Measurements from ENCODE around the gene CSPG5. TPM values are rescaled to one million over a fixed set of nuclear protein-coding genes. Genes with fewer than 3 reads are reported as not detected.

CSPG5 gene
- total RNA-seq, 4 donors from 2014 or later, result 1.3 to 1.7 TPM; not detected in 2

- TF ChIP-seq POLR2A (IDR thresholded peaks at IDR 0.05) (no peak), CTCF (IDR thresholded peaks at IDR 0.05) (no peak)
- Histone ChIP-seq H3K36me3 (peaks cover 0 to 53% (median 0%) of the 10 kb centered on the region in 3 donors), H3K4me1 (no peaks in the 10 kb centered on the region), H3K4me3 (no peak overlapping the region), H3K27ac (no peak overlapping the region), H3K9me3 (no peaks in the 10 kb centered on the region), H3K27me3 (no peaks in the 10 kb centered on the region)
- DNase-seq, result no peak
Measured at GRCh38 chr3:47613722-47614121, 35.1 kb upstream of the CSPG5 start.

DNA sequence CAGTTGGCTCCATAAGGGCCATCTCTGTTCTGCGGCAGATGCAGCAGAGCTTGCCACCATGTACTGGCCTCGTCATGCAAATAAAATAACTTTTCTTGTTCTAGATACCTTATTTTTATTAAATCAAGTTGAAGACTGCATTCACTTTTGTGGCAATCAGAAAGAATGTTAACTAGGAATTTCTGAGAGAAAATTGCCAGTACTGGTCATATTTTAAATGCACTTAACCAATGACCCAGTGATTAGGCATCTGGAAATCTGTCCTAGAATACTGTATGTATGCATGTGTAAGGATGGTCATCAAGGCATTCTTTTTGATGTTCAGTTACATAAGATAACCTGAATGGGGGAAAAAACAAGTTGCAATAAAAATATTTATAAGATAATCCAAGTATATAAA, 34.2 kb upstream of the CSPG5 start:
- Histone ChIP-seq H3K36me3 (peaks cover 0 to 53% (median 0%) of the 10 kb centered on the region in 3 donors), H3K27ac (no peak overlapping the region), H3K27me3 (no peaks in the 10 kb centered on the region), H3K9me3 (no peaks in the 10 kb centered on the region), H3K4me1 (no peaks in the 10 kb centered on the region), H3K4me3 (no peak overlapping the region)
- DNase-seq, result no peak
- TF ChIP-seq POLR2A (IDR thresholded peaks at IDR 0.05), result no peak
- TF ChIP-seq CTCF (IDR thresholded peaks at IDR 0.05), result no peak

GRCh38 chr3:47612178-47612577, 33.5 kb upstream of the CSPG5 start:
- Histone ChIP-seq H3K4me3 (no peak overlapping the region), H3K4me1 (no peaks in the 10 kb centered on the region), H3K9me3 (no peaks in the 10 kb centered on the region), H3K27ac (no peak overlapping the region), H3K36me3 (peaks cover 0 to 52% (median 0%) of the 10 kb centered on the region in 3 donors), H3K27me3 (no peaks in the 10 kb centered on the region)
- no peak for DNase-seq
- TF ChIP-seq CTCF (IDR thresholded peaks at IDR 0.05), result no peak
- TF ChIP-seq POLR2A (IDR thresholded peaks at IDR 0.05), result no peak

DNA sequence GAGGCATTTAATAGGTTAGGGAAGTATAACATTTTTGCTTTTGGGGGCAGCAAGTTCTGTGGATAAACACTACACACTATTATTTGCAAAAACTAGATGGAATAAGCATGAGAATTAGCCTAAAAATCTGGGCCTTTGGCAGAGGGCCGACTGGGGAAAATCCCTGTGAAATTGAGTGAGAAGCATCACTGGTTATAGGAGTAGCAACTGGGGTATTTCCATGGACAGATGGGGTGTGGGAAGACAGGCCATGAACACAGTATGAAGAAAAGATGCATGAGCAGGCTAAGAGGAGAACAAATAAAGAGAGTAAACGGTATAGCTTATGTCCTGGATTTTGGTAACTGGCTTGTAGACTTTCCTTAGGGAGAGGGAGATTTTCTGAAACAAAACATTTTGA, 32.9 kb upstream of the CSPG5 start:
- no peak overlapping the region for H3K27ac ChIP-seq
- no peaks in the 10 kb centered on the region for H3K9me3 ChIP-seq
- peaks cover 0 to 50% (median 0%) of the 10 kb centered on the region in 3 donors for H3K36me3 ChIP-seq
- no peak for TF ChIP-seq CTCF (IDR thresholded peaks at IDR 0.05)
- TF ChIP-seq POLR2A (IDR thresholded peaks at IDR 0.05), result no peak
- DNase-seq, result no peak
- H3K4me1 ChIP-seq, result no peaks in the 10 kb centered on the region
- H3K4me3 ChIP-seq, result no peak overlapping the region
- no peaks in the 10 kb centered on the region for H3K27me3 ChIP-seq

DNA sequence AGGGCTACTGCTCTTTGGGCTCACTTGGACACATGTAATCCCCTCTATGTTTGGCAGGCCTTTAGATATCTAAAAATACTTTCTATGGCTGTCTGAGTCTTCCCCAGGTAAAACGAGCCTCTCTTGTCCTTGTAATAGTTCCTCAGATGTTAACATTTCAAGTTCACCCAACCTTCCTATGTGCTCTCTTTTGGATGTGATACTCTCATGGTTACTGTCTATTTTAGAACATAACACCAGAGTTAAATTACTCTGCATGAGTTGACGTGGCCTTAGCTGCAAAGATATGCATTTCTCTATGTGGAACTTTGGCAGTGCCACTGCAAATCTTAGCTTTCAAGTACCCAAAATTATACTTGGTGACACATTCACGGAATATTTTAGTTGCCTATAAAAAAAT, 31.9 kb upstream of the CSPG5 start:
- H3K4me1 ChIP-seq, result no peaks in the 10 kb centered on the region
- no peaks in the 10 kb centered on the region for H3K27me3 ChIP-seq
- no peak overlapping the region for H3K4me3 ChIP-seq
- DNase-seq, result no peak
- H3K9me3 ChIP-seq, result no peaks in the 10 kb centered on the region
- H3K27ac ChIP-seq, result no peak overlapping the region
- TF ChIP-seq CTCF (IDR thresholded peaks at IDR 0.05) (no peak), POLR2A (IDR thresholded peaks at IDR 0.05) (no peak)
- H3K36me3 ChIP-seq, result peaks cover 0 to 50% (median 0%) of the 10 kb centered on the region in 3 donors

DNA sequence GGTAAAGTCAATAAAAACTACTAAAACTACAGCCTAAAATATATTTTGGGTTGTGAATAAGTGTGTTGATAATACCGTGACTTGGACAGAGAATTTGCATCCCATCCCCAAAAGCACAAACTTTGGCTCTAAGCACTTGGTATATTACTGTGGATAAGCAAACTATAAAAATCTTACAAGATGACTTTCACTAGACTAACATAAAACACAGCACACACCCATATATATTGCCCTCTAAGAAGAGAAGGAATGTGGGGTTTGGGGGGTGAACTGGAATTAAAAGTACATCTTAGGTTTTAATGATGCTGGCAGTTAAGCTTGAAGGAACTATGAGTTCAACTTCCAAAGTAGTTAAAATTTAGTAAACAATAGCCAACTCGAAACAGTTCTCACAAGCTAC, 28.7 kb upstream of the CSPG5 start:
- H3K4me3 ChIP-seq, result no peak overlapping the region
- TF ChIP-seq CTCF (IDR thresholded peaks at IDR 0.05), result no peak
- TF ChIP-seq POLR2A (IDR thresholded peaks at IDR 0.05), result no peak
- peaks cover 0 to 56% (median 0%) of the 10 kb centered on the region in 3 donors for H3K36me3 ChIP-seq
- no peaks in the 10 kb centered on the region for H3K9me3 ChIP-seq
- no peaks in the 10 kb centered on the region for H3K4me1 ChIP-seq
- H3K27me3 ChIP-seq, result no peaks in the 10 kb centered on the region
- DNase-seq, result no peak
- no peak overlapping the region for H3K27ac ChIP-seq
